Activated CD8-positive, alpha-beta memory T cell treated with anti-CD3 and anti-CD28 coated beads, Interleukin-2, amount 50 U/mL, for 1 hour (primary cell): Measurements from ENCODE around the gene ADD1.

Source experiments
- DNase-seq: peaks from one replicate; pipeline ENCODE4 v3.0.0-alpha.2; 2020; ENCODE audit errors: extremely low read depth

The ADD1 gene

GRCh38 chr4:2834001-2834921, 9.4 kb upstream of the ADD1 start:
- no peak for DNase-seq

- DNase-seq: no peak
These were observed 7.7 kb upstream of the ADD1 start for GRCh38 chr4:2835978-2836377.

GRCh38 chr4:2836391-2836859, 7.2 kb upstream of the ADD1 start:
- no peak for DNase-seq

- no peak for DNase-seq
These were observed 6.3 kb upstream of the ADD1 start for GRCh38 chr4:2837110-2837903.

GRCh38 chr4:2837904-2838496, 5.6 kb upstream of the ADD1 start:
- DNase-seq: peak; percentile 36

- DNase-seq: no peak
These were observed 4.6 kb upstream of the ADD1 start for GRCh38 chr4:2839060-2839459.

- DNase-seq: no peak
These were observed 869 bp upstream of the ADD1 start for GRCh38 chr4:2842687-2843262.

GRCh38 chr4:2843941-2844584, 419 bp downstream of the ADD1 start:
- no peak for DNase-seq

GRCh38 chr4:2846172-2846571, 2.5 kb downstream of the ADD1 start:
- DNase-seq: no peak

GRCh38 chr4:2847302-2847871, 3.7 kb downstream of the ADD1 start:
- DNase-seq: no peak

- no peak for DNase-seq
These were observed 4.8 kb downstream of the ADD1 start for GRCh38 chr4:2848449-2848848.

- DNase-seq: no peak
These were observed 5.9 kb downstream of the ADD1 start for GRCh38 chr4:2849267-2850152.

GRCh38 chr4:2850966-2851798, 7.5 kb downstream of the ADD1 start:
- no peak for DNase-seq

- DNase-seq: no peak
These were observed 8.9 kb downstream of the ADD1 start for GRCh38 chr4:2852481-2852921.

- DNase-seq: no peak
These were observed 11.9 kb downstream of the ADD1 start for GRCh38 chr4:2855584-2855983.

- no peak for DNase-seq
These were observed 12.6 kb downstream of the ADD1 start for GRCh38 chr4:2856266-2856665.

- DNase-seq: no peak
These were observed 13.8 kb downstream of the ADD1 start for GRCh38 chr4:2857349-2857927.

- no peak for DNase-seq
These were observed 15.0 kb downstream of the ADD1 start for GRCh38 chr4:2858451-2859217.
